ENCODE measurements around the gene MBTPS2.
A peak's percentile ranks its signal among the peaks of the same experiment; 100 is the strongest.

The MBTPS2 gene

DNA sequence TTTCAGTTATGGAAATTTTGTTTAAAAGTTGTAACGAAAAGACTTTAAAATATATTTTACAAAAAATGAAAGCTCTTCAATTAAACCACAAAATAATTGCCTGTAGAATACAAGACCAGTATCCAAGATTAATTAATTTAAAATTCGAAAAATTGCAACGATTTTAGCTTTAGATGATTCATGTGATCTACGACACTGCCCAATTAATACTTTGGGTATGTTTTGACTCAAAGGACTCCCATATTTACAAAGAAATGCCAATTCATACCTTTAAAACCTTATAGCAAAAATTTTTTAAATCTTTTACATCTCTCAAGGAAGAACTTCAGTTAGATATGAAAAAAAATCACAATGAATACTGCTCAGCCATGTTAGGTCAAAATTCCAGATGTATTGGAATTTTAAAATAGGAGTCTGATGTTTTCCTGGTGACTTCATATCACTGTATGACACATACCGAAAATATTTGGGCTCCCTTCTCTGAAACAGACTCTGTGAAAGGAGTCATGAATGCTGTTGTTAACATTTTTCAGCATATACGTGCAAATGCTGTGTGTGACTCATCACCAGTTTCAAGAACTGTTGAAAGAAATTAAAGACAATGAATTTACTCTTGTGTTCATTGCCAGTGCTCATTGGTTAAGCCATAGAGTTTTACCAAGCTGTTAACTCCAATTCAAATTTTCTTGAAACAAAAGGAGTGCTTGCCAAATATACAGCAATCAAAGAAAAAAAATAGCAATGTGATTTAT lies 87.3 kb downstream of the MBTPS2 start:
- H3K4me3 ChIP-seq (ENCODE audit: severe bottlenecking): peak overlapping the region; percentile 8

DNA sequence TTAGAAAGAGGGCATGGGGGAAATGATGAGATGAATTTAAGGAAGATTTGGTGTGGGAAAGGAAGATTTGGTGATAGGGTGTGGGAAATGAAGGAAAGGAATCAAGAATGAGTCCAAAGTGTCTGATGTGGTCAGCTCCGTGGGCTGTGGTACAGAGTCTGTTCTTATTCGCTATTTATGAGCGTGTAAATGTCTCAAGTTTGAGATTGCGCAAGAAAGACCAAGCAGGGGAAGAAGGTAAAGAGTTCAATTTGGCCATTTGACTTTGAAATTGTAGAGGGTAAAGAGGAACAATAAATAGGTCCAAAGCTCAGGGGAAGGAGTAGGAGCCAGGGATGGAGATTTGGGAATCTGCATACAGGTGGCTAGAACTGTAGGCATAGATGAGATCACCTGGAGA lies 89.8 kb downstream of the MBTPS2 start:
- no peak for DNase-seq (ENCODE audit: low spot score)
- no peak overlapping the region for H3K4me3 ChIP-seq (ENCODE audit: severe bottlenecking)
- ATAC-seq (ENCODE audit: low read depth): no peak
- no peak overlapping the region for H3K27ac ChIP-seq (ENCODE audit: poor library complexity, severe bottlenecking)
- no peaks in the 10 kb centered on the region for H3K36me3 ChIP-seq (ENCODE audit: low read depth)
- H3K9me3 ChIP-seq (ENCODE audit: severe bottlenecking): no peaks in the 10 kb centered on the region
- no peaks in the 10 kb centered on the region for H3K27me3 ChIP-seq (ENCODE audit: insufficient read depth, poor library complexity, severe bottlenecking)
- TF ChIP-seq, protein P1, sequence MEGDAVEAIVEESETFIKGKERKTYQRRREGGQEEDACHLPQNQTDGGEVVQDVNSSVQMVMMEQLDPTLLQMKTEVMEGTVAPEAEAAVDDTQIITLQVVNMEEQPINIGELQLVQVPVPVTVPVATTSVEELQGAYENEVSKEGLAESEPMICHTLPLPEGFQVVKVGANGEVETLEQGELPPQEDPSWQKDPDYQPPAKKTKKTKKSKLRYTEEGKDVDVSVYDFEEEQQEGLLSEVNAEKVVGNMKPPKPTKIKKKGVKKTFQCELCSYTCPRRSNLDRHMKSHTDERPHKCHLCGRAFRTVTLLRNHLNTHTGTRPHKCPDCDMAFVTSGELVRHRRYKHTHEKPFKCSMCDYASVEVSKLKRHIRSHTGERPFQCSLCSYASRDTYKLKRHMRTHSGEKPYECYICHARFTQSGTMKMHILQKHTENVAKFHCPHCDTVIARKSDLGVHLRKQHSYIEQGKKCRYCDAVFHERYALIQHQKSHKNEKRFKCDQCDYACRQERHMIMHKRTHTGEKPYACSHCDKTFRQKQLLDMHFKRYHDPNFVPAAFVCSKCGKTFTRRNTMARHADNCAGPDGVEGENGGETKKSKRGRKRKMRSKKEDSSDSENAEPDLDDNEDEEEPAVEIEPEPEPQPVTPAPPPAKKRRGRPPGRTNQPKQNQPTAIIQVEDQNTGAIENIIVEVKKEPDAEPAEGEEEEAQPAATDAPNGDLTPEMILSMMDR (IDR thresholded peaks at IDR 0.05; ENCODE audit: poor library complexity, severe bottlenecking): no peak
- H3K4me1 ChIP-seq (ENCODE audit: insufficient read depth, poor library complexity, severe bottlenecking): peaks cover 34% of the 10 kb centered on the region

More for the DNA sequence above, 87.3 kb downstream of the MBTPS2 start:
- H3K36me3 ChIP-seq (ENCODE audit: low read depth): no peaks in the 10 kb centered on the region
- no peaks in the 10 kb centered on the region for H3K9me3 ChIP-seq (ENCODE audit: severe bottlenecking)
- TF ChIP-seq, protein P1 (IDR thresholded peaks at IDR 0.05; ENCODE audit: poor library complexity, severe bottlenecking): no peak
- H3K4me1 ChIP-seq (ENCODE audit: insufficient read depth, poor library complexity, severe bottlenecking): peaks cover 18% of the 10 kb centered on the region
- DNase-seq (ENCODE audit: low spot score) (no peak), ATAC-seq (ENCODE audit: low read depth) (peak; percentile 95)
- peak overlapping the region; percentile 94 for H3K27ac ChIP-seq (ENCODE audit: poor library complexity, severe bottlenecking)
- no peaks in the 10 kb centered on the region for H3K27me3 ChIP-seq (ENCODE audit: insufficient read depth, poor library complexity, severe bottlenecking)

DNA sequence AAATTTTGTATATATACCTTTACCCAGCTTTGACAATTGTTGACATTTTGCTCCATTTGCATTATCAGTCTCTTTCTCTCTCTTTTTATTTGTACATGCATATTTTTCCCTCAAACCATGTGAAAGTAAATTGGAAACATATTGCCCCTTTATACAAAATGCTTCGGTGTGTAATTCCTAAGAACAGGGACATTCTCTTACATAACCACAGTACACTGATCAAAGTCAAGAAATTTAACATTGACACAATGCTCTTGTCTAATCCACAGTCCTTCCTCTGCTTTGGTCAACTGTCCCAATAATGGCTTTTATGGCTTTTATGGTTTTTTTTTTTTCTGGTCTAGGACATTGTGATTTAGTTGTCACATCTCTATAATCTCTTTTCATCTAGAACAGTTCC lies 91.6 kb downstream of the MBTPS2 start:
- Histone ChIP-seq H3K4me1 (ENCODE audit: insufficient read depth, poor library complexity, severe bottlenecking) (peaks cover 33% of the 10 kb centered on the region), H3K36me3 (ENCODE audit: low read depth) (no peaks in the 10 kb centered on the region), H3K9me3 (ENCODE audit: severe bottlenecking) (no peaks in the 10 kb centered on the region), H3K4me3 (ENCODE audit: severe bottlenecking) (no peak overlapping the region), H3K27me3 (ENCODE audit: insufficient read depth, poor library complexity, severe bottlenecking) (no peaks in the 10 kb centered on the region), H3K27ac (ENCODE audit: poor library complexity, severe bottlenecking) (peak overlapping the region; percentile 91)
- TF ChIP-seq, protein P1 (IDR thresholded peaks at IDR 0.05; ENCODE audit: poor library complexity, severe bottlenecking): no peak
- ATAC-seq (ENCODE audit: low read depth): no peak
- DNase-seq (ENCODE audit: low spot score): no peak

DNA sequence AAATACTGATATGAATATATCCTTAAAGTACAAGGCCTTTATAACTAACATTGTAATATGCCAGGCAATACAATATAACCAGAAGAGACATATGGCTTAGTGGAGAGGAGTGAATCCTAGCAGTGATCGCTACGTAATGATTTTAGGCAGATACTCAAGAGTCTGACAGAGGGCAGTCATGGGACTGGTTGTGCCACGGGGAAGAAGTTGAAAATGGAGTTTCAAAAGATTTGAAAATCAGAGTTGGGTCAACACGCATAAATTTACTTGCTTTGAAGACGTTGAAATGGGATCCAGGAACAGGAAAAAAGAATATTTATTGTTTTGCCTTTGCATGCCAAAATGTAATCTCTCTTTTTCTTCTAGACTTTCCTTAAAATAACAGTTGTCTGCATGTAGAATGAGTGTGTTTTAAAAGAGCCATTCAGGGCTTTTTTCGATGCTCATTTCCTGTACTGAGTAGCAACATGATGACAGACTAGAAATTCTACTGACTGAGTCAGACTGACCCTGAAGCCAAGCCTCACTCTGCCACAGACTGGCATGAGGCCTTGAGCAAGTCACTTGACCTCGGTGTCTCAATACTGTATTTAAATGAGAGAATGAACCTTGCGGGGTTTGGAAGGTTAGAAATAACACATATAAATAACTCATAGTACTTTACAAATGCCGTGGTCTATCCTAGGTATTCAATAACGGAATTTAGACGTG lies 93.0 kb downstream of the MBTPS2 start:
- Histone ChIP-seq H3K27ac (ENCODE audit: poor library complexity, severe bottlenecking) (peak overlapping the region; percentile 91), H3K4me1 (ENCODE audit: insufficient read depth, poor library complexity, severe bottlenecking) (peaks cover 22% of the 10 kb centered on the region), H3K4me3 (ENCODE audit: severe bottlenecking) (no peak overlapping the region), H3K9me3 (ENCODE audit: severe bottlenecking) (no peaks in the 10 kb centered on the region), H3K27me3 (ENCODE audit: insufficient read depth, poor library complexity, severe bottlenecking) (no peaks in the 10 kb centered on the region), H3K36me3 (ENCODE audit: low read depth) (no peaks in the 10 kb centered on the region)
- DNase-seq (ENCODE audit: low spot score): peak; percentile 57
- TF ChIP-seq, protein P1 (IDR thresholded peaks at IDR 0.05; ENCODE audit: poor library complexity, severe bottlenecking): no peak
- peak; percentile 96 for ATAC-seq (ENCODE audit: low read depth)

Data from RWPE2 (cell line).